K562 (cell line): Measurements from ENCODE around the gene PRDM10. TPM values are rescaled to one million over a fixed set of nuclear protein-coding genes. Genes with fewer than 3 reads are reported as not detected.

Source experiments
- ARID1B ChIP-seq: fragments of 450-650 bp; IDR thresholded peaks from 2 replicates; pipeline ENCODE4 v1.6.1; 2016; ENCODE audit warnings: antibody characterized with exemption, mild to moderate bottlenecking, inconsistent platforms
- CREBBP ChIP-seq: IDR thresholded peaks from one replicate; pipeline ENCODE4 v1.6.1; 2012; ENCODE audit warnings: low read depth, mild to moderate bottlenecking, control low read depth, inconsistent platforms, low read length
- EHMT2 ChIP-seq: fragments of 450-650 bp; IDR thresholded peaks from 2 replicates; pipeline ENCODE4 v1.6.1; 2018; ENCODE audit warnings: antibody characterized with exemption
- IRF2 ChIP-seq: sonication (generic); formaldehyde crosslinking; IDR thresholded peaks from 2 replicates; pipeline ENCODE4 v1.8.1; 2022; ENCODE audit warnings: mild to moderate bottlenecking, missing genetic modification reagents
- KDM1A ChIP-seq, 2 experiments: fragments of 450-650 bp; IDR thresholded peaks; 2 replicates each; pipeline ENCODE4 v1.6.1; 2016; ENCODE audit warnings: mild to moderate bottlenecking in 2 of 2
- MTA2 ChIP-seq: fragments of 450-650 bp; IDR thresholded peaks from 2 replicates; pipeline ENCODE4 v1.6.1; 2016; ENCODE audit warnings: low read depth
- NFE2 ChIP-seq: IDR thresholded peaks from 2 replicates; pipeline ENCODE4 v1.6.1; 2014; ENCODE audit warnings: antibody characterized with exemption, low read depth
- NFYB ChIP-seq: IDR thresholded peaks from 2 replicates; pipeline ENCODE4 v1.6.1; 2011; ENCODE audit warnings: mild to moderate bottlenecking, moderate library complexity; ENCODE audit not compliant: insufficient read length; ENCODE audit errors: extremely low read depth
- PHF8 ChIP-seq: fragments of 200-600 bp; sonication (generic); IDR thresholded peaks from 2 replicates; pipeline ENCODE4 v1.6.1; 2012; ENCODE audit warnings: mixed run types, mild to moderate bottlenecking, inconsistent platforms, low read length, moderate library complexity, borderline replicate concordance
- RBM17 ChIP-seq: fragments of 200-400 bp; formaldehyde crosslinking; IDR thresholded peaks from 2 replicates; pipeline ENCODE4 v1.6.1; 2017; ENCODE audit warnings: low read depth, mild to moderate bottlenecking, low read length, borderline replicate concordance
- SMAD2 ChIP-seq: fragments of 150-350 bp; IDR thresholded peaks from 2 replicates; pipeline ENCODE4 v1.6.1; 2014; ENCODE audit warnings: low read depth, mild to moderate bottlenecking, low read length
- SREBF2 ChIP-seq: sonication (generic); formaldehyde crosslinking; IDR thresholded peaks from 2 replicates; pipeline ENCODE4 v1.4.0; 2020; ENCODE audit warnings: mild to moderate bottlenecking, missing genetic modification reagents
- STAT5A ChIP-seq: IDR thresholded peaks from 2 replicates; pipeline ENCODE4 v1.6.1; 2012; ENCODE audit warnings: low read length, inconsistent platforms, borderline replicate concordance
- TAF15 ChIP-seq: fragments of 200-400 bp; formaldehyde crosslinking; IDR thresholded peaks from 2 replicates; pipeline ENCODE4 v1.6.1; 2017; ENCODE audit warnings: mild to moderate bottlenecking, low read depth, low read length, moderate library complexity
- TFAM ChIP-seq: fragments of 250-450 bp; sonication (Bioruptor Pico); conservative IDR thresholded peaks from 2 replicates; pipeline ENCODE4 v1.5.0; 2021; ENCODE audit warnings: mild to moderate bottlenecking, moderate library complexity
- ZNF354B ChIP-seq: fragments of 250-450 bp; sonication (Bioruptor Pico); IDR thresholded peaks from 2 replicates; pipeline ENCODE4 v1.4.0; 2020
- ZNF76 ChIP-seq: fragments of 250-450 bp; sonication (Bioruptor Pico); IDR thresholded peaks from 2 replicates; pipeline ENCODE4 v1.4.0; 2020; ENCODE audit warnings: mild to moderate bottlenecking, moderate library complexity, borderline replicate concordance
- polyA plus RNA-seq, 8 experiments: library from polyadenylated mRNA; depleted of rRNA in 4 of 8; stranded (reverse) in 5 of 8; unstranded in 3 of 8; fragments of >200 nt; fragmentation: Nextera tagmentation in 2 of 8; fragmentation: Illumina TruSeq in 1 of 8; extraction: Ambion mirVana in 2 of 8; extraction: Trizol in 1 of 8; gene quantifications; 2 replicates each; pipeline versions ENCODE4 v1.2.1 to v1.2.3, GENCODE V29; 2011 to 2014; ENCODE audit warnings: inconsistent platforms in 1 of 8, missing spikeins in 1 of 8
- total RNA-seq, 7 experiments: library from RNA; depleted of rRNA in 6 of 7; stranded (reverse); fragments of >200 nt in 6 of 7; fragmentation: Illumina TruSeq in 2 of 7; extraction: Trizol in 2 of 7; gene quantifications; 2 replicates each; pipeline versions ENCODE4 v1.2.1 to v1.2.3, GENCODE V29; 2011 to 2021; ENCODE audit warnings: low replicate concordance in 1 of 7
- TF ChIP-seq, protein P1 (sequence below): sonication (generic); formaldehyde crosslinking; IDR thresholded peaks from 2 replicates; pipeline ENCODE4 v1.8.0; 2022; ENCODE audit warnings: missing genetic modification reagents, mild to moderate bottlenecking, moderate library complexity, borderline replicate concordance
- TF ChIP-seq, protein P2 (sequence below): sonication (generic); formaldehyde crosslinking; IDR thresholded peaks from 2 replicates; pipeline ENCODE4 v1.8.0; 2022; ENCODE audit warnings: missing genetic modification reagents, mild to moderate bottlenecking, borderline replicate concordance
- TF ChIP-seq, protein P3 (sequence below): fragments of 250-450 bp; sonication (Bioruptor Pico); IDR thresholded peaks from 2 replicates; pipeline ENCODE4 v1.6.1; 2021; ENCODE audit warnings: mild to moderate bottlenecking

The PRDM10 gene
- total and polyA plus RNA-seq, 9 of the 15 experiments (the other 6 are each of a cell fraction or from before 2014, with no cell fraction given): 0.89 to 9.3 (median 4.5) TPM

DNA sequence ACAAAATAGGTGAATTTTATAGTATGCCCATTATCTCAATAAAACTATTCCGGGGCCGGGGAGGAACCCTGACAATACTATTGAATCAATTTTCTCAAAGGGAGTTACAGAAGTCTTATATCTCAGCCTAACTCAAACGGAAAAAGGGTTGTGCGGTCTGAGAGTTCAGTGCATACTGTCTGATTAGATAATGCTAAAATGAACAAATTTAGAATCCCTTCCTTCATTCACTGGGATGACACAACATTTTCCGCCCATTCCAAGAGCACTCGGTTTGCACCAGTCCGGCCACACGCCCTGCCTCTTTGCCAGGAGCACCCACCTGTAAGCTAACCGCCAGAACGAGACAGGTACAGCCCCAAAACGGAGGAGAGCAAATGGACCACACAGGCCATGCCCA is 57.3 kb downstream of the PRDM10 start (continued):
- TF ChIP-seq RBM17 (no peak), STAT5A (no peak), IRF2 (no peak), SMAD2 (no peak), ZNF354B (CRISPR knock-in tag) (no peak), PHF8 (no peak), ARID1B (peak; percentile 83), ZNF76 (no peak), NFYB (no peak), KDM1A (IDR thresholded peaks at IDR 0.05) (peak; percentile 70 to 71), TAF15 (no peak), SREBF2 (CRISPR knock-in tag) (no peak), NFE2 (peak; percentile 82), EHMT2 (no peak), MTA2 (peak; percentile 38), TFAM (no peak), CREBBP (no peak)
- TF ChIP-seq, protein P1, sequence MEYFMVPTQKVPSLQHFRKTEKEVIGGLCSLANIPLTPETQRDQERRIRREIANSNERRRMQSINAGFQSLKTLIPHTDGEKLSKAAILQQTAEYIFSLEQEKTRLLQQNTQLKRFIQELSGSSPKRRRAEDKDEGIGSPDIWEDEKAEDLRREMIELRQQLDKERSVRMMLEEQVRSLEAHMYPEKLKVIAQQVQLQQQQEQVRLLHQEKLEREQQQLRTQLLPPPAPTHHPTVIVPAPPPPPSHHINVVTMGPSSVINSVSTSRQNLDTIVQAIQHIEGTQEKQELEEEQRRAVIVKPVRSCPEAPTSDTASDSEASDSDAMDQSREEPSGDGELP (CRISPR knock-in tag): no peak
- TF ChIP-seq, protein P2, sequence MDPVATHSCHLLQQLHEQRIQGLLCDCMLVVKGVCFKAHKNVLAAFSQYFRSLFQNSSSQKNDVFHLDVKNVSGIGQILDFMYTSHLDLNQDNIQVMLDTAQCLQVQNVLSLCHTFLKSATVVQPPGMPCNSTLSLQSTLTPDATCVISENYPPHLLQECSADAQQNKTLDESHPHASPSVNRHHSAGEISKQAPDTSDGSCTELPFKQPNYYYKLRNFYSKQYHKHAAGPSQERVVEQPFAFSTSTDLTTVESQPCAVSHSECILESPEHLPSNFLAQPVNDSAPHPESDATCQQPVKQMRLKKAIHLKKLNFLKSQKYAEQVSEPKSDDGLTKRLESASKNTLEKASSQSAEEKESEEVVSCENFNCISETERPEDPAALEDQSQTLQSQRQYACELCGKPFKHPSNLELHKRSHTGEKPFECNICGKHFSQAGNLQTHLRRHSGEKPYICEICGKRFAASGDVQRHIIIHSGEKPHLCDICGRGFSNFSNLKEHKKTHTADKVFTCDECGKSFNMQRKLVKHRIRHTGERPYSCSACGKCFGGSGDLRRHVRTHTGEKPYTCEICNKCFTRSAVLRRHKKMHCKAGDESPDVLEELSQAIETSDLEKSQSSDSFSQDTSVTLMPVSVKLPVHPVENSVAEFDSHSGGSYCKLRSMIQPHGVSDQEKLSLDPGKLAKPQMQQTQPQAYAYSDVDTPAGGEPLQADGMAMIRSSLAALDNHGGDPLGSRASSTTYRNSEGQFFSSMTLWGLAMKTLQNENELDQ (CRISPR knock-in tag): no peak
- TF ChIP-seq, protein P3, sequence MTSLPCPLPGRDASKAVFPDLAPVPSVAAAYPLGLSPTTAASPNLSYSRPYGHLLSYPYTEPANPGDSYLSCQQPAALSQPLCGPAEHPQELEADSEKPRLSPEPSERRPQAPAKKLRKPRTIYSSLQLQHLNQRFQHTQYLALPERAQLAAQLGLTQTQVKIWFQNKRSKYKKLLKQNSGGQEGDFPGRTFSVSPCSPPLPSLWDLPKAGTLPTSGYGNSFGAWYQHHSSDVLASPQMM (CRISPR knock-in tag): no peak
